ENCODE results near the gene ATP5F1E.

GRCh38 chr20:59069026-59069425 is 36.9 kb upstream of the ATP5F1E start:
- TF ChIP-seq, protein P1, sequence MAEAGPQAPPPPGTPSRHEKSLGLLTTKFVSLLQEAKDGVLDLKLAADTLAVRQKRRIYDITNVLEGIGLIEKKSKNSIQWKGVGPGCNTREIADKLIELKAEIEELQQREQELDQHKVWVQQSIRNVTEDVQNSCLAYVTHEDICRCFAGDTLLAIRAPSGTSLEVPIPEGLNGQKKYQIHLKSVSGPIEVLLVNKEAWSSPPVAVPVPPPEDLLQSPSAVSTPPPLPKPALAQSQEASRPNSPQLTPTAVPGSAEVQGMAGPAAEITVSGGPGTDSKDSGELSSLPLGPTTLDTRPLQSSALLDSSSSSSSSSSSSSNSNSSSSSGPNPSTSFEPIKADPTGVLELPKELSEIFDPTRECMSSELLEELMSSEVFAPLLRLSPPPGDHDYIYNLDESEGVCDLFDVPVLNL (CRISPR knock-in tag; IDR thresholded peaks at IDR 0.05; ENCODE audit: borderline replicate concordance, low read depth), result no peak
- no peak for TF ChIP-seq ATF6 (CRISPR knock-in tag; IDR thresholded peaks at IDR 0.05)
- TF ChIP-seq, protein P2, sequence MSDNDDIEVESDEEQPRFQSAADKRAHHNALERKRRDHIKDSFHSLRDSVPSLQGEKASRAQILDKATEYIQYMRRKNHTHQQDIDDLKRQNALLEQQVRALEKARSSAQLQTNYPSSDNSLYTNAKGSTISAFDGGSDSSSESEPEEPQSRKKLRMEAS (CRISPR knock-in tag; IDR thresholded peaks at IDR 0.05), result no peak
- no peak for TF ChIP-seq NFE2L1 (CRISPR knock-in tag; IDR thresholded peaks at IDR 0.05)
- TF ChIP-seq SMAD4 (CRISPR knock-in tag; IDR thresholded peaks at IDR 0.05), result no peak
- TF ChIP-seq GABPB1 (CRISPR knock-in tag; IDR thresholded peaks at IDR 0.05), result no peak
- no peak for TF ChIP-seq CTCF (IDR thresholded peaks at IDR 0.05)
- TF ChIP-seq ESRRA (CRISPR knock-in tag; IDR thresholded peaks at IDR 0.05; ENCODE audit: borderline replicate concordance), result no peak
- no peak for TF ChIP-seq CREB1 (CRISPR knock-in tag; IDR thresholded peaks at IDR 0.05)
